HG03521 (cell line): ENCODE results near the gene TOMM7.

Experiments used
- ATAC-seq: cut with Tn5 transposase; IDR thresholded peaks from one replicate; pipeline ENCODE4 v1.9.1; 2021; ENCODE audit warnings: mild to moderate bottlenecking, moderate library complexity; ENCODE audit not compliant: unreplicated experiment

Gene TOMM7

GRCh38 chr7:22822486-22823141, at the start of gene TOMM7:
Gene TOMM7, minus strand, starts transcription at chr7:22822849. Its CDS starts 70 bp downstream, at chr7:22822779.
- peak; percentile 86 for ATAC-seq

DNA sequence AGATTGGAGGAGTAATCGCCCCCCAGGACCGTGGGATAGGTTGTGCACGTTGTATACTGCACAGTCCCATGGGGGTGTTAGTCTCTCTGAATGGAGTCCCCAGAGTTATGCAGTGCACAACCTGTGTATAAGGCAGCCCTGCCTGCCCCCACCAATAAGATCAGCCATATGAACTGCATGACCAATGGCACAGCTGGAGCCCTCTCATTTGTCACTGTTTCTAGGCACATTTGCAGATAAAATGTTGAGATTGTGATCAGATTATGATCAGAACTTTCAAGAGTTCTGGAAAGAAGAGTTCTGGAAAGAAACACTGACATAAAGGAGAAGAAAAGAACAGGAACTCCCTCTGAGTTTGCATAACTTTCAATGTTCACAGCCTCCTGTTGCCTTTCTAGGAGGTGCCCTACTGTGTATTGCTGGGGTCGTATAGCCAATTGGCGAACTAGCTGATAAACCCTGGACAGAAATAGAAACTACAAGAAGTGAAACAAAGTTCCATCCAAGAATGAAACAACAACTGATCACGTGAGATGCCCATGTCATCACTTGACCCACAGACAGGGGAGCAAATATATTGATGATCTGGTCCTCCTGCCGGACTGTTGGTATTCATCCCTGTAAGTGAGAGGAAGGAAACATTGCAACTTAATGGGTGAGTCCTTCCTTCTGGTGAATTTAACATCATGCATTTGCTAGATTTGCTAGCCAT, 49.6 kb upstream of the TOMM7 start:
- peak; percentile 99 for ATAC-seq

DNA sequence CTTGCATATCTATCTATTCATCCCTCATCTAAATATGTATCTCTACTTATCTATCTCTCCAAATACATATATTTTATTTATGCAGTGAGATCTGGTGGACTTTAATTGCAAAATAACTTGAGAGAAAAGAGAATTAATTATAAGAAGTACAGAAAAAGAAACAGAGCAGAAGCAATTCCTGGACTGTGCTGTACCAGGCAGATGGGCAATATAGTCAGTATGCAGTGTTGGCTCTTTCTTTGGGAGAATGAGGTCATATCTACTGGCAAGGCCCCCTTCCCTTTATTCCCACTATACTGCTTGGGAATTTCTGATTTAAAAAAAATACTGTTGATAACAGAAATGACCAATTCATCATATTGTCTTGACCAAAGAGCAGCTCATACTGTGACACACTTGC, 49.0 kb upstream of the TOMM7 start:
- no peak for ATAC-seq

- no peak for ATAC-seq
These were observed 45.9 kb upstream of the TOMM7 start for GRCh38 chr7:22868509-22868908.

DNA sequence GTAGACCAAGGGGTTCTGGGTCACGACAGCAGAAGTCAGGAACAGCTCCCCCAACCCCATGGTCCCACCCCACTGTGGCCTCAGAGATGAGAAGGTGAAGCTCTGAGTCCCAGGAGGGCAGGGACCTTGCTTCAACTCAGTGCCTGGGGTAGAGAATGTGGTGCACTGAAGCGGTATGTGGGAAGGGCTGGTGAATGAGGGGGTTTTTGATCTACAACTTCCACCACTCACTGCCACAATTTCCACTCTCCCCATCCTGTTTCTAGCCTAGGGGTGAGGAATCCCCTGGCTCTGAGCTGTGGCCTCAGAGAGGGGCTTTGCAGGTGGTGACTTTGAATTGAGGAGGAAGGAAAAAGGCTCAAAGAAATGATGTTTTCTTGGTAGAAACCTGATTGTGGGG, 44.9 kb upstream of the TOMM7 start:
- ATAC-seq: no peak

- ATAC-seq: no peak
These were observed 44.4 kb upstream of the TOMM7 start for GRCh38 chr7:22867003-22867402.

- ATAC-seq: no peak
These were observed 42.9 kb upstream of the TOMM7 start for GRCh38 chr7:22865602-22865960.

GRCh38 chr7:22864855-22865601, 42.4 kb upstream of the TOMM7 start:
- ATAC-seq: no peak

DNA sequence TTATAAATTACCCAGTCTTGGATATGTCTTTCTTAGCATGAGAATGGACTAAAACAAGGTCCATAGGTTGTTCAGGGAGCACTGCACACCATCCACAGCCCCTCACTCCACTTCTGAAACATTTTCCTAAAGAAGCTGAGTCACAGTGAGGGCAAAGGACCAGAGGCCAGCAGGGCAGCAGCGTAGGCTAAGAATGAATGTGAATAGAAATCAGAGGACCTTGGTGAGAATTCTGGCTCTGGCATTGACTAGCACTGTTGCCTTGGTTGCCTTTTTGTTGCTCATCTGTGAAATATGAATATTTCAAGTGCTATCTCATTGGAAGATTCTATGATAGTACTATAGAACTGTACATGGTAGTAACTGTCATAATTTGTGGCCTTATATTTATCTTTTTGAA, 41.7 kb upstream of the TOMM7 start:
- no peak for ATAC-seq

DNA sequence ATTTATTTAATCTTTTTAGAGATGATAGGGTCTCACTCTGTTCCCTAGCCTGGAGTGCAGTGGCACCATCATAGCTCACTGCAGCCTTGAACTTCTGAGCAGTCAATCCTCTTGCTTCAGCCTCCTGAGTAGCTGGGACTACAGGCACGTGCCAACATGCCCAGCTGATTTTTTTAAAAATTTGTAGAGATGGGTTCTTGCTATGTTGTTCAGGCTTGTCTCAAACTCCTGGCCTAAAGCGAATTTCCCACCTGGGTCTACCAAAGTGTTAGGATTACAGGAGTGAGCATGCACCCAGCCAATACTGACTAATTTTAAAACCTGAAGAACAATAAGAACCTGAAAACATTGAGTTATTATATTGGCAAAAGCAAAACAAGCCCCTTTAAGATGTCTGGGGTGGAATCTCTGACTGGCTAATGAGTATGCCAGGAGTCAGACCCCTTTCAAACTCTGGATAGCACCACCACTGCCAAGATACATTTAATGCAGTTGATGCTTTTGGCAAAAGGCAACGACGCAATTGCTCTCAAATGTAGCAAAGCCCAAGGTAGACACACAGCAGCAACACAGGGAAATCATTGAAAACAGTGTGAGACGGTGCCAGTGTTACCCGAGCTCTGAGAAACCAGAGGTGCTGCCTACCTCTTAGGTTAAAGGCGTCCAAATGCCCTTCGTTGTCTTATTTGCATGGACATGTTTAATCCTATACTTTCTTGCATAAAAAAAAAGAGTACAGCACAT, 40.7 kb upstream of the TOMM7 start:
- no peak for ATAC-seq

DNA sequence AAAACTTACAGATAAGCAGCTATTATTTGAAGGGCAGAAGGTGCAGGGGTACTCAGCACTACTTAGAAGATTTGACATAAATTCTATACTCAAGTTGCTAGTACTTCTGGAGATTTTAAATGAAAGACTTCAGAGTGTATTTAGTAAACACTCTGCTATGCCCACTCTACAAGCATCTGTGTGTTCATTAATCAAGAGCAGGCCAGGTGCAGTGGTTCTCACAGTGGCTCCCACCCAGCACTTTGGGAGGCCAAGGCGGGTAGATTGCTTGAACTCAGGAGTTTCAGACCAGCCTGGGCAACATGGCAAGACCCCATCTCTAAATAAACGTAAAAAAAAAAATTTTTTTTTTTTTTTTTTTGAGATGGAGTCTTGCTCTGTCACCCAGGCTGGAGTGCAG, 38.9 kb upstream of the TOMM7 start:
- no peak for ATAC-seq

- no peak for ATAC-seq
These were observed 38.3 kb upstream of the TOMM7 start for GRCh38 chr7:22860784-22861482.

DNA sequence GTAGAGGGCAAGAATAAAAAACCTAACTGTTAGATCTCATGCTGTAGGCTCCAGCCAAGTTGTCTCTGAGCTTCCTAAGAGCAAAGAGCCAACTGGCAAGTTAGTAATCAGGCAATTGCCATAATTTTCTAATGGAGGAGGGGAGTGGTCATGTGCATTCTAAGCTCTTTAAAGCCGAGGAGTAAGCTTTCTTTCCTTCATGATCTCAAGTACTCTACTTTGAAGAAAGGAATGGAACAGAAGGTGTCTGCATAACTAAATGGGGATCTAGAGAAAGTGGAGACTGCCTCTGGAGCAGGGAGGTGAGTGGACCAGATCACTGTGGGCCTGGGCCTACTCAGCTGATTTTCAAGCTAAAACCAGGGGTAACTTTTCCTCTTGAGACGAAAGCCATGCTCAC, 37.7 kb upstream of the TOMM7 start:
- ATAC-seq: no peak

DNA sequence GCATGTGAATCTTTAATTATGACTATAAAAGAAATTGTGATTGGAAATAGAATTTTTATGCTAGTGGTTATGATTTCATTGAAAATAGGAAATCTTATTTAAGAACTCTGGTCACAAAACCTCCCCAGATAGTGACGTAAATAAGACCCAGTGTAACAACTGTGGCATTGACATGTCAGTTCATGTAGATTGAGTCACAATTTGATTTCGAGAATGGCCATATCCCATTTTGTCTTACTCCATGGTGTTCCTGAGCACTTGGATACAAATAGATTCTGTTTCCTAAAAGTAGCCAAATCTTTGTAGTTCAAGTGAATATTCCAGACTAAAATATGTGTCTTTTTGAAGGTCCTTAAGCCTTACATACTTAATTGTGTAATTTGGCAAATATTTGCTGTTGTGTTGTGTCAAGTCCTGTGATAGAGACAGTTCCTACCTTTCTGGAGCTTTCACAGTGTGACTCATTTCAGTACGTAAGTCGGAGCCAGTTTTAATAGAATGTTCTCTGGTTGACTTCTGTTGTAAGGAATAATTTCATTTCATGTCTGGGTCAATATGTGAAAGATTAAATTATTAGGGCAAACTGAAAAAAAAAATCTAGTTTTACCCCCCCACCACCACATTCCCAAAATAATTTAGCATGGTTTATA, 37.1 kb upstream of the TOMM7 start:
- ATAC-seq: no peak

DNA sequence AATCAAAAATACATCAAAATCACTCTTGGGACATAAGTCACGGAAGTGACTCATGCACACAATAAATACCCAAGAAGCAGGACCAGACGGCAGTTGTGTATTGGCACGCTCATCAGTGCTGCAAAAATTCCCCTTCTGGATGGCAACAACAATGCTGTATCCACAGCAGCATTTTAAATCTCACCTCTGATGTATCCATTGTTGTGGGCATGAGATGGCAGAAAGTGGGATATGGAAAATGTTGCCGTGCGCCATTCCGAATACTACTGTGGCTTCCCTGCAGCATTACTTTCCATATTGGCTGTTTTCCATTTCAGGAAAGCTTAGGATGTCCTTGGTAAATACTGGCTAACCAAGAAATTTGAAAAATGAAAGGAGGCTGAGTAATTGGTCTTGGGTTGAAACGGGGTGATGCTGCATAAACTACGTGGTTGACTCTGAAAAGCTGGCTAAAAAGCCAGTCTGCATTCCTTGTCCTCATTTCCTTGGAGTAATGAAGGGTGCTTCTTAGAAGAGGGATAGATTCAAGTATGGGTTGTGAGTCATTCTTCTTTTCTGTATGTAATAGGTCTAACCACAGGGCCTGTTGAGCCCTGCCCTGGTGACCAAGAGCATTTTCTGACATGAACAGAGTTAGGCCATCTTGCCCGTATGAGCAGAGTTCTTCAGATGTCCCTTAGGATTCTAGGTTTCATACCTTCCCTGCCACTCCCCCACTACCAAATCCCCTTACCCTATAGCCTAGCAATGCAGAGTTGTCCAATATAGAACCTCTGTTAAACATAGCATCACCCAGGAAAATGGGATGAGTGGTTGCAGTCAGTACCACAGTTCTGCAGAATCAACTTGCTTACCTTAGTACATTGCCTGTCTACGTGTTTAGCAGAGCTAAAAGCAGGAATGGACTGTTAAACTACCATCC, 36.3 kb upstream of the TOMM7 start:
- ATAC-seq: no peak

- ATAC-seq: no peak
These were observed 35.6 kb upstream of the TOMM7 start for GRCh38 chr7:22858274-22858639.

DNA sequence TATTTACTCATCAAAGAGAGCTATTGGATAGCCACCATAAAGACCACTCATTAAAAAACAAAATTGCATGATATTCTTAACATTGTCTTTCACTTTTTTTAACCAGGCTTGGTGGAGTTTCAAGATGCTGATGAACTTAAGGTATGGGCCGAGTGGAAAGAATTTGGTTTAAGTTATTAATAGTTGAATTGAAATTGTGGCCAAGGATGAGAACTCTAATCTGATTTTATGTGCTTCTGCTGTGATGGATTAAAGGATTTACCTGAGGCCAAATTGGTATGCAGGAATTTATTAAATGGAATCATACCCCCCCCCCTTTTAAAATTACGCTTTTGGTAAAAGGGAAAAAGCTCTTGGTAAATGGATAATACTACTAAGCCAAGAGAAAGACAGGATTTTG, 33.8 kb upstream of the TOMM7 start:
- ATAC-seq: no peak

GRCh38 chr7:22855049-22855392, 32.4 kb upstream of the TOMM7 start:
- no peak for ATAC-seq
